HT1080 (cell line): ENCODE measurements around the gene FAF1. TPM values are rescaled to one million over a fixed set of nuclear protein-coding genes. Genes with fewer than 3 reads are reported as not detected.
A peak's percentile ranks its signal among the peaks of the same experiment; 100 is the strongest.

Source experiments
- DNase-seq: peaks from one replicate; pipeline ENCODE4 v3.0.0-alpha.2; 2015; ENCODE audit warnings: low read depth
- total RNA-seq: library from RNA; depleted of rRNA; stranded (reverse); fragments of >200 nt; shearing (Covaris generic); gene quantifications from 2 replicates; pipeline ENCODE4 v1.2.3, GENCODE V29; 2014

FAF1 gene
- total RNA-seq, 1 experiment from 2014 or later = 61.0 TPM

DNA sequence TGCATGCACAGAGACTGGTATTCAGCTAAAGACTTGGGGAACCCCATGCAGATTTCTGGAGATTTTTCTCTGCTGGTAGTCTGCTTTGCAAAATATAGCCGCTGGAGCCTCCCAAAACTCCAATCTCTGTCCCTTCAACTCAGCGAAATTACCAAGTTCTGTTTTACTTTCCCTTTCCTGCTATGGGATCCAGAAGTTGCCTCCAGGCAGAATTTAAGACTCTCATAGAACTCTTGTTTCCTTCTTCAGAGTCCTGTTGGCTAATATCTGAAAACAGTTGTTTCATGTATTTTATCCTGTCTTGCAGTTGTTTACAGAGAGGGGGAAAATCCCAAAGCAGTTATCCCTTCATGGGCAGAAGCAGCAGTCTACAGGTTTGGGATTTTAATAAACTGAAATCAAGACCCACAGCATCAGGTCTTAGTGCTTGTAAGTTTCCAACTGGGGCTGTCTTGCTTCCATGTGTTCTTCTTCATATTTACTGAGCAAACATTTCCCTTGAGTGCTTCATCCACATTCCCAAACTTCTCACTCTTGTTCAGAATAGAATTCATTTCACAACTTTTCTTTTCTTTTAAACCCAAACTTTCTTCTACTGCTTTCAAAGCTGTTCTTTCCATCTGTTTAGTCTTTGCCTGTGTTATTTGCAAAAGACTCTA is 315.5 kb downstream of the FAF1 start:
- no peak for DNase-seq

GRCh38 chr1:50637460-50637859 is 322.6 kb downstream of the FAF1 start:
- no peak for DNase-seq

- DNase-seq = no peak
Measured at GRCh38 chr1:50634251-50634650, 325.8 kb downstream of the FAF1 start.

GRCh38 chr1:50633465-50633864 is 326.6 kb downstream of the FAF1 start:
- no peak for DNase-seq

- DNase-seq = no peak
Measured at GRCh38 chr1:50631161-50631560, 328.9 kb downstream of the FAF1 start.

GRCh38 chr1:50622259-50622658 is 337.8 kb downstream of the FAF1 start:
- no peak for DNase-seq

DNA sequence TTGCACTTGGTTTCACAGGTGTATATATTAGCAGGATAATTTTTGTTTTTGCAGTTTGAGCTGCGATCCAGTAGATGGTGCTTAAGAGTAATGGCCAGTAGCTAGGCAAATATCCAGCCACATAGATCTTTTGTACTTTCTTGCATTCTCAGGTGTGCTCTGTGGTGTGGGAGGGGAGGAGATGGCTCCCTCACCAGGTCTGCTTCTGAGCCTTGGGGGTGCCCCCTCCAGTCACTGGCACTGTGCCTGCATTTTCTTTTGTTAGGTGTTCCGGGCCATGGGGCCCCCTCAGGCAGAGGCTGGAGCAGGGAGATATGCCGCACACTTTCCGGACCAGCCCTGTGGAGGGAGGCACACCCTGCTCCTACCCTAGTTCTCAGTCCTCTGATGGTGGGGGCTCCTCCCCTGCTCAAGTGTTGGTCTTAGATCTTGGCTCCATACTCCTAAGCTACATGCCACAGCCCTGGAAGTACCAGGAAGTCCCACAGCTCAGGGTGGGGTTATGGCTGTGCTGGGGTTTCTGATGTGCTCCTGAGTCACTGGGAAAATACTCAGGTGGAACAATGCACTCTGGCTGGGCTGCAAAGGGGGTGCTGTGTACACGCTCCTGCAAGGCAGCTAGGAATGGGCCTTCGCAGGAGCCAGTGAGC is 339.3 kb downstream of the FAF1 start:
- DNase-seq = peak; percentile 82

DNA sequence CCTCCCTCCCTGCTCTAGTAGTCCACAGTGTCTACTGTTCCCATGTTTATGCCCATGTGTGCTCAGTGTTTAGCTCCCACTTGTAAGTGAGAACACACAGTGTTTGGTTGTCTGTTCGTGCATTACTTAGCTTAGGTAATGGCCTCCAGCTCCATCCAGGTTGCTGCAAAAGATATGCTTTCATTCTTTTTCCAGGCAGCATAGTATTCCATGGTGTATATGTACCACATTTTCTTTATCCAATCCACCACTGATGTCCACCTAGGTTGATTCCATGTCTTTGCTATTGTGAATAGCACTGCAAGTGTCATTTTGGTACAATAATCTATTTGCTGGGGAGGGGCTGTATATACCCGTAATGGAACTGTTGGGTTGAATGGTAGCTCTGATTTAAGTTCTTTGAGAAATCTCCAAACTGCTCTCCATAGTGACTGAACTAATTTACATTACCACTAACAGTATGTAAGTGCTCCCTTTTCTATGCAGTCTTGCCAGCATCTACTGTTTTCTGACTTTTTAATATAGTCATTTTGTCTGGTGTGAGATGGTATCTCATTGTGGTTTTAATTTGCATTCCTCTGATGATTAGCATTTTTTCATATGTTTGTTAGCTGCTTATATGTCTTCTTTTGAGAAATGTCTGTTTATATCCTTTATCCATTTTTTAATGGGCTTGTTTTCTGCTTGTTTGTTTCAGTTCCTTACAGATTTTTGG is 344.9 kb downstream of the FAF1 start:
- no peak for DNase-seq

- DNase-seq = no peak
Measured at GRCh38 chr1:50611675-50612074, 348.4 kb downstream of the FAF1 start.

GRCh38 chr1:50610563-50610962 is 349.5 kb downstream of the FAF1 start:
- DNase-seq = no peak

DNA sequence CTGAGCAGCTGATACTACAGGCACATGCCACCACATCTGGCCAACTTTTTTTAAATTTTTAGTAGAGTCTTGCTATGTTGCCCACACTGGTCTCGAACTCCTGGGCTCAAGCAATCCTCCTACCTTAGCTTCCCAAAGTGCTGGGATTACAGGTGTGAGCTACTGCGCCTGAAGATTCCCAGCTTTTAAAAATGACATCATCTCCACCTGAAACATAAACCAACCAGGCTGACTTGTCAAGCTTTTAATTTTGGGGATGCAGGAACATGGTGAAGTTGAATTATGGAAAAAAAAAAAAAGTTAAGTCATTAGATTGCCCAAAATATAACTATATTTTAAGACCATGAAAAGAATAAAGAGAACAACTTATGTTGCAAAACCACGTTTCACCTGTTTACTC is 350.6 kb downstream of the FAF1 start:
- no peak for DNase-seq

DNA sequence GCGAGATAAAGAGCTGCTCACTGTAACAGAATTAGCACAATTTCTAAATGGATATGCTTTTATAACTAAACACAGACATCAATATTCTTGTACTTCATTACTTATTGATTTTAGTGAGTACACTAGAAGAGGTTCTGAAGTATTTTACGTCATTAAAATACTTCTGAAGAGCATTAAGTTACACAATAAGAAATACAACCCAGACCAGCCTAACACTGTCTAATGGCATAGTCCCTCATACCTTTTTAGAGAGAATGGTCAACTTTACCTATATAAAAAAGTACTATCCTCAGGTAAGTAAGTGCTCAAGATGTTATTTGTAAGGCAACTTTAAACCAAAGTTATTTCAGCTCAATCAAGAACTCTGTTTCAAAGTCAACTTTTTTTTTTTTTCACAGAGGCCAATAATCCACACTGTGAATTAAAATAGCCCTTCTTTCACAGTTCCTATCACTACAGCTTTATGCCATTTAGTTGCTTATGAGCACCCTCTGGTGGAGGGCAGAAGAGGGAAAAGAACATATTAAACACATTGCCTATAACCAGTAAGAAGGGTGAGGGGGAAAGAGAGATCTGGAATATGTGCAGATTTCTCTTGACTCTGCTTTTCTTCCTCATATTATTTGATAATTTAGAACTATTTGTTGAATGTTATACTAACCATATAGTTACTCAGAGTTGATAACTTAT is 354.7 kb downstream of the FAF1 start:
- DNase-seq = peak; percentile 42

GRCh38 chr1:50604580-50604979 is 355.5 kb downstream of the FAF1 start:
- DNase-seq = no peak

GRCh38 chr1:50603274-50604271 is 356.5 kb downstream of the FAF1 start:
- peak; percentile 80 for DNase-seq

DNA sequence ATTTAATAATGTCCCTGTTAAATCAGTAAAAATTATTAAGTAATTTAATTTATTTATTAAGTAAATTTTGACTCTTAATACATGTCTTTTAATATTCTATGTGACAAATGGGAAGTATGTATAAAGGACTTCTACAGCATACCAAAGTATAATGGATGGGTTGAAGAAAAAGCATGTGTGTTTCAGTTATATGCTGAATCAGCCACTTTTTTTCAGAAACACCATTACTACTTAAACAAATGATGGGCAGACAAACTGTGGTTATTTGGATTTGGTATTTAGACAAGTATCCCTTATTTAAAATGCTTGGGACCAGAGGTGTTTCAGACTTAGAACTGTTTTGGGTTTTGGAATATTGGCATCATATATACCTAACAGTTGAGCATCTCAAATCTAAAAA is 360.5 kb downstream of the FAF1 start:
- DNase-seq = no peak

GRCh38 chr1:50595874-50596273 is 364.2 kb downstream of the FAF1 start:
- no peak for DNase-seq

DNA sequence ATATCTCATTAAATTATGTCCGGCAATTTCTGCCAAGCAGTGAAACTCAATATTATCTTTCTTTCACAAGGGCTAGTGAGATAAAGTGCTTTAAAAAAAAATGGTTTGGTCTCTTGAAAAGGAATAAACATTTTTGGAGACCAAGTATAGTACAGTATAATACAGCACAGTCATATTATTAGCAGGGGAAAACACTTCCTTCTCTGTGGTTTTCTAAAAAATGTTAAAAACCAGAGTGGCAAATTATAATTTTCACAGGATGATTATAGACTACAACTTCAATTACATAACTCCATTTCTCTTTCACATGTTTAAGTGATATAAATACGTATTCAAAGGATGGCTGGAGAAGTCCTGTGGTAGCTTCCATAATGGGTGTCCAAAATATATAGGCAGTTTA is 366.6 kb downstream of the FAF1 start:
- no peak for DNase-seq

- peak; percentile 23 for DNase-seq
Measured at GRCh38 chr1:50591598-50591997, 368.5 kb downstream of the FAF1 start.

- no peak for DNase-seq
Measured at GRCh38 chr1:50582346-50582745, 377.7 kb downstream of the FAF1 start.

- no peak for DNase-seq
Measured at GRCh38 chr1:50570066-50570468, 390.0 kb downstream of the FAF1 start.

GRCh38 chr1:50568782-50569181 is 391.3 kb downstream of the FAF1 start:
- no peak for DNase-seq
